GM18520 (cell line): Measurements from ENCODE around the gene ROBO3.

Experiments
- ATAC-seq: cut with Tn5 transposase; IDR thresholded peaks from one replicate; pipeline ENCODE4 v1.9.1; 2021; ENCODE audit not compliant: unreplicated experiment

Gene ROBO3

DNA sequence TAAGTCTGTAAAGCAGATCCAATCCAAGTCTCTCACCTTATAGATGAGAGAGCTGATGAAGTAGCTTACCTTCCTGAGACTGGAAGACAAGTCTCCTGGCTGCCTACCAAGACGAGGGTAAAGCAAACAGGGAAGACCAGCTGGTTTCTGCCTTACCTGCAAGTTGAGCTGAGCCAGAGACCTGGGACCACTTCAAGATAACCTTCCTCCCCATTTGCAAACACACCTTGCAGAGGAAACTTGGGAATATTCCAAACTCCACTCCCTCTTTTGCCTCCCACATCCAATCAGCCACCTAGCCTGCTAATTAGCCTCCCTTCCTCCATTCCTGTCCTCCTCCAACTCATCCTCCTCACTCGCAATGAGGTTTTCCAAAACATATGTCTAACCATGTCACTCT lies 23.4 kb upstream of the ROBO3 start:
- ATAC-seq: no peak

DNA sequence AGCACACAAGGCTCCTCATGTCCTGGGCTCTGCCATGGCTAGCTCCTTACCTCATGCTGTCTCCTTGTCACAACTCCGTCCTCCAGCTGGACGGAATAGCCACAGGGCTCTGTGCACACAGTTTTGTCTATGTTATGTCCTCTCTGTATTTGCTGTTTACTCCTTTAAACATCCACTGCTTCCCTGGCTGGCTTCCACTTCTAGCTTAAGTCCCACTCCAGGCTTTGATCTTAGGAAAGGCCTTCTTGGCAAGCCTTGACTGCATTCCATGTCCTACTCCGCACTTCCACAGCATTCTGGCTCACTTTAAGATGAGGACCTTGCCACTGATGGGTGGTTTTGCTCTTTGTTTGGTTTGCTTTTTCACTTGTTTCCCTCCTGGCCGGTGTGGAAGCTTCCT lies 22.9 kb upstream of the ROBO3 start:
- no peak for ATAC-seq

DNA sequence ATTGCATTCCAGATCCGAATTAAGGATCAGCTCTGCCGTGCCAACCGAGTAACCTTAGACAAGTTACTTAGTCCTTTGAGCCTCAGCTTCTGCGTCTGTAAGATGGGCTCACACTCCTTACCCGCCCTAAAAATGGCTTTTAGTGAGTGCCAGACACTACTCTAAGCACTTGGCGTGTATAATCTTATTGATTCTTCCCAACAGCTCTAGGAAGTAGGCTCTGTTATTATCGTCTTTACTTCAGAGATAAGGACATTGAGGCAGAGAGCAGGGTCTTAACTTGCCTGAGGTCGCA lies 21.7 kb upstream of the ROBO3 start:
- ATAC-seq: no peak

DNA sequence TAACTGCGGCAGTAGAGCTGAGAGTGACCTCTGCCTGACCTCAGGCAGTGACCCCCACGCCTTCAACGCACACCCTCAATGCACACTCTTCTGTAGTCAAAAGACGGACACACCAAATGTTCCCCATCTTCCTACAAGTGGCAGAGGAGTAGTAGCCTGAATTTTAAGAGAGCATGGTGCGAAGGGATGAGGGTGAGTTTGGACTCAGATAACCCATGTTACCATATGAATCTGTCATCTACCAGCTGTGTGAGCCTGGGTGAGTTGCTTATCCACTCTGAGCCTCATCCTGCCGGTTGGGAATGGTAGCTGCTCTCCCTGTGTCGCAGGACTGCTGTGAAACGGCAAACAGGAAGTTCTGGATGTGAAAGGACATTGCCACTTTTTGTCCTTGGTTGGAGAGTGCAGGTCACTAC lies 20.6 kb upstream of the ROBO3 start:
- ATAC-seq: no peak

DNA sequence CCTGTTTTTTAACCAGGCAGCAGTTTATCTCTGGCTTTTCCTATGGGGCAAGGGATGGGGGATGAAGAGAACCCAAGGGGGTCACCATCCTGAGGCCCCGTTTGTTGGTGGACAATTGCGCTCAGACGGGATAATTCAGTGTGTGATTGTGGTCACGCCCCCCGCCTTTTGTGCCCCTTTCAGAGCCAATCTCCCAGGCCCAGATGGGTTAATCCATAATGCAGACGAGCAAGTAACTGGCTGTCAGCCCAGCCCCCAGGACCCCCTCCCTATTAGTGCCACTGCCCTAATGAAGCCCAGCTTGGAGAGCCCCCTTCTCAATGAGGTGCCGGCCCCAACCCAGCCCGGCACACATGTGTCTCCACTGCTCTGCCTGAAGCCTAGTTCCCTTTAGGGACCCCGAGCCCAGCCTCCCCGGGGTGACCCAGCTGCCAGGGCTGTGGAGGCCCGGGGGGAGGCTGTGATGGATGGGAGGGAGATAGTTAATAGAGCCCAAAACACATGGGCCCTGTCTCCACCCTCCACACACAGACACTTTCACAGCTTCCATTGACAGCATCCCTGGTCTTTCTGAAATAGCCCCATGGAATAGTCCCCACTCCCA lies 19.1 kb upstream of the ROBO3 start:
- no peak for ATAC-seq

DNA sequence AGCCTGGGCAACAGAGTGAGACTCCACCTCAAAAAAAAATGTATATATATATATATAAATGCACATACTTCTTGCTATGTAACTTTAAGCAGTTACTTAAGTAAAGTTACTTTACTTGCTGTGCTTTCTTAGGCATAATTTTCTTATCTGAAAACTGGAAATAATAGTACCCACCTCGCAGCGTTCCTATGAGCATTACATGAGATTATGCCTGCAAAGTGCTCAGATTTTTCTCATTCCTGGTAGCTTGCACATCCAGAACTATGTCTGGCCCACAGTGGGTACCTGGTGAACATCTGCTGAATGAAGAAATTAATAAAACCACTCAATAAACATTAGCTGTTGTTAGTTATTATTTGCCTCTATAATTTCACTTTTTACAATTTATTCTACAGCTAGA lies 6.1 kb upstream of the ROBO3 start:
- no peak for ATAC-seq

DNA sequence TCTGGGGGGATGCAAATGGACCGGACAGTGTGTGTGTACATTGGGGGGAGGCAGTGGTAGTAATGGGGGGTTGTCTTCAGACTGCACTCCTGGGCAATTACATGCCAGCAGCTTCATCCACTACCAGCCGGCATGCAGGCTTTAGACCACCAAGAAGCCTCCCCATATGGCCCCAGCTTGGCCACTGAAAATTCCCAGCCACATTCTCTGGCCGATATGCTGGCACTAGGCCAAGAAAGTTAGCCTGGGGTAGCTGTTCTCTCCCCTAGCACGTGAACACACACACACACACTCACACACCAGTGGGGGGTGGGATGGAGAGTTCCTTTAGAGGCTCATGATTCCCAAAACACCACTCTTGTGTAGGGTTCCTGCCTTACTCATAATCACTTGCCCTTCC lies 3.6 kb upstream of the ROBO3 start:
- no peak for ATAC-seq

DNA sequence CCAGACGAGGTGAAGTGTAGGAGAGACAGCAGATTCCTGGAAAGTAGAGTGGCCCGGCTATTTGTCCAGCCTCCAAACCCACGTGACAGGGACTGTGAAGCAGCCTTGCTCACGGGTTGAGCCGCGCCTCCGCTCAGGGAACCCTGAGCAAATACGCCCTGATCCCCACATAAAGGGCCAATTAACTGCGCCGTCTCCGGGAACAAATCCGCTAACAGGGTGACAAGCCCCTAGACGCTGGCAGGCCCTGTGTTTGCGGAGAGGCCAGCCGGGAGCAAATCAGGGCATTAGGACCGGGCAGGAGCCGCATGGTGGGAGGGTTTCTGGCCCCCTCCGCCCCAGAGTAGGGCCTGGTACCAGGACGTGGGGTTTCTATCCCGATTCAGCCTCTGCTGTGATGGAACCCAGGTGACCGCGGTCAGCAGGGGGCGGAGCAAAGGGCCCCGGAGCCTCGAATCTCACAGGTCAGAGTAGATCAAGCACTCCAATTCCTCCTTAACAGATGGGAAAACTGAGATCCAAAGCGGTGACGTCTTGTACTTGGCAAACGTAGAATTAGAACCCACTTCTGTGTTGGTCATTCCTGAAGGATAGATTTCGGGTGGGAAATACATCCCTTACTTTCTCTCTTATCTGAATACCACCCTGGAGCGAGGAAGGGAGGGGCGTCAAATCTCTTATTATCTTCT lies 2.0 kb upstream of the ROBO3 start:
- ATAC-seq: no peak

DNA sequence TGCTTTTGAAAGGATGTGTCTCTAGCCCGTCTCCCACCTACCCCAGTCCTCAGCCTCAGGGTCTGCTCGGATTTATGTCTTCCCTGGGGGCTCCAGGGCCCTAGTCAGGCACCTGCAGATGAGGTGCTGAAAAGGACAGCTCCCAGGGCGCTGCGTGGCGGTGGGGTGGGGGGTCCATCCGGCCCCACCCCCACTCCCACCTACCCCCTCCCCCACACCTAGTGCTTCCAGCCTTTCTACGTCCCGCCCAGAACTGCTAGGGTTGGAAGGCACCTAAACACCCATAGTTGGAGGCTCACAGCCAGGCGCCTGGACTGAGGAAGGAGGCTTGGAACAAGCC lies 1.4 kb upstream of the ROBO3 start:
- ATAC-seq: no peak

DNA sequence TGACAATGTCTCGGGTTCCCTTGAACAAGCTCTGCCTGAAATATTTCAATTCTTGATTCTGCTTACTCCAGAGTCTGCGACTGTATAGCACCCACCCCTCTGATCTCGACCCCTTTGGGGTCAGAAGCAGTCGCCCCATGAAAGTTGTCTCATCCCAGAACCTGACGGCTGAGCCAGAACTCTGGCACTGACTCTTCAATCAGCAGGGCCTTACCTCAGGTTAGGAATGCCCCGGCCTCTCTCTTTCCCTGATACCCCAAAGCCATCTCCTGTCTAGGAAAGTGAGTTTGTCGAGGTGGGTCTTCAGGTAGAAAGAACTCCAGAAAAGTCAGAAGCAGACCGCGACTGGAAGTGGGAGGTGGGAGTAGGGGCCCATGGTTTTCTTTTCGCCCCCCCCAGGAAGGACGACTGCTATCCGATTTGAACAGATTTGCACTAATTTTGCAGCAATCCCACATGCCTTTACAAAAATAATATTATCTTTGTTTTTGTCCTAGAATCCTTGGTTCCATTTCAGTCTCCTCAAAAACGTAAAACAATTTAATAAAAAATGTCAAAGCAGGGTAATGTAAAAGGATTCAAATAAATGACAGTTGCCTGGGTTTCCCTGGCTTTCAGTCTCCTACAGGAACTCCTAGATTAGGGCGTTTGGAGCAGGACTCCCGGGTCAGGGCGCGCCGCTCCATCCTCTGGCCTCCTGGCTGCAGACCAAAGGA lies 898 bp upstream of the ROBO3 start:
- no peak for ATAC-seq

DNA sequence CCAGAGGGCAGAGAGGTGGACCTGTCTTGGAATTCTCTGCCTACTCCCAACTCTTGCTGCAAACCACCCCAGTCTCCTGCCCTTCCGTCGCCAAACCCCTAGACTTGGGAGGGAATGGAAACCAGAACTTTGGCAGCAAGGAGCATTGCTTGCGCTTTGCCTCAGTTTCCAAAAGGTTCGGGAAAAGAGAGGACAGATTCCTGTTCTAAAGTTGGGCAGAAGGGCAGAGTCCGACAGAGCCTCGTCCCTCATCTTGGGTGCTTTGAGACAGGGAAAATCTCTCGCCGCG lies 396 bp upstream of the ROBO3 start:
- ATAC-seq: no peak

DNA sequence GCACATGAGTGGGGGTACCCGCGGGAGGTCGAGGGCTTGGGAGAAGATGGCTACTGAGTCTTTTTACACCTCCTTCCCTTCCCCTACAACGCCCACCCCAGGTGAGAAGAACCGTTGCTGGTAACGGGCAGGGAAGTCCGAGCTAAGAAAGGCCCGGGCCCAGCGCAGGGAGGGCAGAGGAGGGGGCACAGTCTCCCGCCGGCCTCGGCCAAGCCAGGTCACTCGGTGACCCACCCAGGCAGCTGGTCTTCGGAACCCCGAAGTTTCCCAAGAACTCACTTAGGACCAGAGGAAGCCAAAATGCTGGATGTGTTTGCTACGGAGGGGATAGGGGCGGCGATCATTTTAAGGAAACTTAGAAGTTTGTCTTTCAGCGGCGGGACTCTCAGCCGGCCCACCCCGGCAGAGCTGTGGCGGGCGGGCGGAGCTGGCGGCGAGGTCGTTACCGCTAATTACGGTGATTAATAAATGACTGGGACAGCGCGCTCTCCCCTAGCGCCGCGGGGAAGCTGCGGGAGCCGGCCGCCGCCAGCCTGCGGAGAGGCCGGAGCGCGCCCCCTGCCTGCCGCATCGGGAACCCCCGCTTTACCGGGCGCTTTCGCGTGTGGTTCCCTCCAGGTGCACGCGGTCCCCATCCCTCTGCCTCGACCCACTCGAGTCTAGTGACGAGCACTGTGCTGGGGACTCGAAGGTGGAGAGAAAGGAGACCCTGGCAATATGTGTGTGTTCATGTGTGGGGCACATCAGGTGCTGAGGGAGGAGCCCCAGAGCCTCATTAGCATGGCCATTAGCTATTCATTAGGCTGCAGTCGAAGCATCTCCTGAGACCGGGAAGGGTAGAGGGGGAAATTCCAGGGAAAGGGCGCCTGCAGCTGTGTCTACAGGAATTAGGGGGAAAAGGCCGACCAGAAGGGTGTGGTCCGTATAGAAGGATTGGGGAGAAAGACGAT lies 945 bp downstream of the ROBO3 start:
- no peak for ATAC-seq

DNA sequence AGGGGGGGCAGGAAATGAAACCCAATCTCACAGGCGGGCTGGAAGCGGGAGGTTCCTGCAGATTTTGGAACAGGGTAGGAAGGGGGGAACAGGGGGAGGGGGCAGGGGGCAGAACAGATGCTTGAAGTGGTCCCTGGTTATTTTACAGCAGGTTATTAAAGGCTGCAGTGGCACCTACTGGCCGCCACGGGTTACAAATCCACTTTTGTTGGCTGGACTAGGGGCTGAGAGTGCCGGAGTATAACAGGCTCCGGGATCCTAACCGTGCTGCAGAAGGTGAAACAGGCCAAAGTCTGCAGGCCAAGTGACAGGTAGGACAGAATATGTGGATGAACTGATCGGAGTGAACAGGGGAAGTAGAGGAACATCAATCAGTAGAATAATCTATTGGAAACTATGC lies 2.5 kb downstream of the ROBO3 start:
- no peak for ATAC-seq

DNA sequence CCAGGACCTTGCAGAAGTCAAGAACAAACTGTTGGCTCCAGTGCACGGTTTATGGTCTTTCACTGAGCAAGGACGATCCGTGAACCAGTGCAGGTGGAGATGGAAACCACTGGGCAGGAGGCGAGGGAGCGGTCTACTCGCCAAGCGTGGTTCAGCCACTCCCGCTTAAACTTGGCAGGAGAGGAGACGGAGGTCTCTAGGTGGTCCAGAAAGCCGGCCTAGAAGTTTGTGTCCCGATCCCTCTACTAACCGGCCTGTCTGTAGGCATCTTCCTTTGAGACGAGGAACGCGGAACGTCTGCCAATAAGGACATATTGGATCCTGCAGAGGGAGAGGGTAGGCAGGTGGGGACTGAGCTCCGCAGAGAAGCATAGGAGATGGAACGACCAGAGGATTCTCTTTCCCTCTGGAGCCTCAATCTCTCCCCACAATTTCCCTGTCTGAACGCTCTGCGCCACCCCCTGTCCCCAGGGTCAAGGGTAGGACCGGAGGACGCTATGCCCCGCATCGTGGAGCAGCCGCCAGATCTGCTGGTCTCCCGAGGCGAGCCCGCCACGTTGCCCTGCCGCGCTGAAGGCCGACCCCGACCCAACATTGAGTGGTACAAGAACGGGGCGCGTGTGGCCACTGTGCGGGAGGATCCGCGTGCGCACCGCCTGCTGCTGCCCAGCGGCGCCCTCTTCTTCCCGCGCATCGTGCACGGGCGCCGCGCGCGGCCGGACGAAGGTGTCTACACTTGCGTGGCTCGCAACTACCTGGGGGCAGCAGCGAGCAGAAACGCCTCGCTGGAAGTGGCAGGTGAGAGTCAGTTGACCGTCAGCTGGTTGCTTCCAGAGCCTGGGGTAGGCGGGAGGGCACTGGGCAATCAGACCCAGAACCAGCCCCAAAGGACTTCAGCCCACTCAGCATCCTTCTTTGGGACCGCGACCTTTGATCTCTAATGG lies 3.4 kb downstream of the ROBO3 start:
- no peak for ATAC-seq

DNA sequence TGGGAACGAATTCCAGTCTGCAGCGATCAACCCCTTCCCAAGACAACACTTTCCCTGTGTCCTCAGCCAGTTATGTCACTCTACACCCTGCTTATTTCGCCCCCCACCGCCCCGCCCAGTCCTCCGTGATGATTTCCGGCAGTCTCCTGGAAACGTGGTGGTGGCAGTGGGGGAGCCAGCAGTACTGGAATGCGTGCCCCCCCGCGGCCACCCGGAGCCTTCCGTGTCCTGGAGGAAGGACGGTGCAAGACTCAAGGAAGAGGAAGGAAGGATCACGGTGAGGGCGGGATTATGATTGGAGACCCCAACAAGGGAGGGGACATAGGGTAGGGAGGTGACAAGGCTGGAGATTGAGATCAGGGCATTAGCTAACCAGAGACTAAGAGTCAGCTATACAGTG lies 4.1 kb downstream of the ROBO3 start:
- no peak for ATAC-seq

DNA sequence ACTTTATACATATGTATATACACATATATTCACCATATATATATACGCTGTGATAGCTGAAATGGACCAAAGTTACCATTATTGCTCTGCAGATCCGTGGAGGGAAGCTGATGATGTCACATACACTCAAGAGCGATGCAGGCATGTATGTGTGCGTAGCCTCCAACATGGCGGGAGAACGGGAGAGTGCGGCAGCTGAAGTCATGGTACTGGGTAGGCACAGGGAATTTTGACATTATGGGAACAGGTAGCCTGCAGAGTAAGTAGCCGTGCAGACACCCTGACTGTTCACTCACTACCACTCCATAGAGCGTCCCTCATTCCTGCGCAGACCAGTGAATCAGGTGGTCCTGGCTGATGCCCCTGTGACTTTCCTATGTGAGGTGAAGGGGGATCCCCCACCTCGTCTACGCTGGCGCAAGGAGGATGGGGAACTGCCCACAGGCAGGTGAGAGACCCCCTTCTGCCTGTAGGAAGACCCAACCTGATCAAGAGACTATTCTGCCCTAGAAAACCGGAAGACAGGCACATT lies 4.7 kb downstream of the ROBO3 start:
- no peak for ATAC-seq

DNA sequence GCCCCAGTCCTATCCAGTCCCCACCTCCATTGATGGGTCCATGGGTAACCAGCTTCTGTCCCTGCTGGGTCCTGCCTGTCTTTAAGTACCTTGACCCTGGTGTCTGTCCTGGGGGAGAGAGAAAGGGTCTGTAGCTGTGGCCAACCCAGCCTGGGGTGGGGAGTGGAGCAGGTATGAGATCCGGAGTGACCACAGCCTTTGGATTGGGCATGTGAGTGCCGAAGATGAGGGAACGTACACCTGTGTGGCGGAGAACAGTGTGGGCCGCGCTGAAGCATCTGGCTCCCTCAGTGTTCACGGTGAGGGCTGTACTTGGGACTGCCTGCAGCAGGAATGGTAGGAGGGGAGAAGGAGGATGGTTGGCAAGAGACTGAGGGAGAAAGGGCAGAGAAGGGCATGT lies 5.2 kb downstream of the ROBO3 start:
- no peak for ATAC-seq

DNA sequence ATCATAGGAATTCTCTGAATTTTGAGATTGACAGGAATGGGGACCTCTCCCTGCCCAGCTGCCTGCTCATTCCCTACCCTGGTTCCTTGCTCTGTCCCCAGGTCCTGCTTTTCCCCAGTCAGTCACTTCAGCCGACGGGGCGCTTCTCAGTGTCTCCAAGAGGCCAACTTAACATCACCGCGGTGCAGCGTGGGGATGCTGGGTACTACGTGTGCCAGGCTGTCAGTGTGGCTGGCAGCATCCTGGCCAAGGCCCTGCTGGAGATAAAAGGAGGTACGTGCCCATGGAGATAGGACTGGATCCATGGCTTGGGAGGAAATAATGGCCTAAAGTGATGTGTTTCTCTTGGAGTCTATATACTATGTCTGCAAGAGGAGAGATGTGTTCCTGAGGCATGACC lies 7.0 kb downstream of the ROBO3 start:
- ATAC-seq: no peak

DNA sequence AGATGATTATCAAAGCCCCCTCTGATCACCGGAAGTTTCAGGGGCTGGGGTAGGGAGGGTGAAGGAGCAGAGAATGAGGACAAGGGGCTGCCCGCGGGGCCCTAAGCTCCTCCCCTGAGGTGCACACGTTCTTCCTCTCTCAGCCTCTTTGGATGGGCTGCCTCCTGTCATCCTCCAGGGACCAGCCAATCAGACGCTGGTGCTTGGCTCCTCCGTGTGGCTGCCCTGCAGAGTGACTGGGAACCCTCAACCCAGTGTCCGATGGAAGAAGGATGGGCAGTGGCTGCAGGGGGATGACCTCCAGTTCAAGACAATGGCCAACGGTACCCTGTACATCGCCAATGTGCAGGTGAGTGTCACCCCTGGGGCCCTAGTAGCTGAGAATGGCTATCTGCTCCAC lies 7.5 kb downstream of the ROBO3 start:
- ATAC-seq: no peak

DNA sequence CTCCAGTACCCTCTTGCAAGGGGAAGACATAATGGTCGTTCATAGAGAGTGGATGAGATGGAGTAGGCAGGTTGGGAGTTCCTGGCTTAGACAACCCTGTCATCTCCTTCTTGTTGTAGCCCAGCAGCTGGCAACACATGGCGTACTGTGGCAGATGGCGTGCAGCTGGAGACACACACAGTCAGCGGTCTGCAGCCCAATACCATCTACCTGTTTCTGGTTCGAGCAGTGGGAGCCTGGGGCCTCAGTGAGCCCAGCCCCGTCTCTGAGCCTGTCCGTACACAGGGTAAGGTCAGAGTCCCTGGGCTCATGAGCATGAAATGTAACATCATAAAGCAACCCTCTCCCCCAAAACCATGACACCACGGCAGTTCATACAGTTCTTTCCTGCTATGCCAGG lies 8.7 kb downstream of the ROBO3 start:
- no peak for ATAC-seq
